Measurements from ENCODE around the gene SEPTIN8.

The SEPTIN8 gene

DNA sequence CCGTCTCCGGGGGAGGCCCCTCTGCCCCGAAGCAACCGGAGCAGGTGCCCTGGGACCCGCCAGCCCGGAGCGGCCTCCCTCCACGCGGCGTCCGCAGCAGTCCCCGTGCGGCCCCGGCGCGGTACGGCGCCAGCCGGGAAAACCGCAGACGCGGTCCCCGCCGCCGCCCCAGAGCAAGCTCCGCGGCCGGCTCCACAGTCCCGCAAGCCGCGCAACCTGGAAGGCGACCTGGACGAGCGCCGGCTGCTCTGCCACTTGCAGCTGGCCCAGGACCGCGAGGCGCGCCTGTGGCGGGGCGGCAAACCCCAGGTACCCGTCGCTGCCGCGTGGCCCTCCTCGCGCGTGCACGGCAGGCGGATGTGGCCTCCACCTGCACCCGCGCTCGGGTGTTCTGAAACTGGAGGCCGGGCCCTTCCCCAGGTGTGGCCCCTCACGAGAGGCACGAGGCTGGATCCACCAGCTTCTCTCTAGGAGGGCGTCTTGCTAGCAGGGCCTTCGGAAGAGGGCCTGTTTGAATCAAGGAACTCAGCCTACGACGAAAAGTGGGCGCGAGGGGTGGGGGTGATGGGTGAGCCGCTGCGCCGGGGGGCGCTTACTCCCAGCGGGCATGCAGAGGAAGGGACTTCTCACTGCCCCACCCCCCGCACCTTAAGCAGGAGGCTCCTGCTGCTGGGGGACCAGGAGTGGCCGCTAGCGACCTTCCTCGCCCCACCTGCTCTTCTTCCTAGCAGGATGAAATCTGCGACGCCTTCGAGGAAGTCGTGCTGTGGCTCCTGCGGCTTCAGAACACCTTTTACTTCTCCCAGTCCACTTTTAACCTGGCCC lies 29.2 kb downstream of the SEPTIN8 start:
- no peak for TF ChIP-seq CTCF (IDR thresholded peaks at IDR 0.05; ENCODE audit: borderline replicate concordance, insufficient read depth, low read depth, low read length)
- H3K4me3 ChIP-seq (ENCODE audit: low read depth, low read length) = peak overlapping the region; percentile 63

DNA sequence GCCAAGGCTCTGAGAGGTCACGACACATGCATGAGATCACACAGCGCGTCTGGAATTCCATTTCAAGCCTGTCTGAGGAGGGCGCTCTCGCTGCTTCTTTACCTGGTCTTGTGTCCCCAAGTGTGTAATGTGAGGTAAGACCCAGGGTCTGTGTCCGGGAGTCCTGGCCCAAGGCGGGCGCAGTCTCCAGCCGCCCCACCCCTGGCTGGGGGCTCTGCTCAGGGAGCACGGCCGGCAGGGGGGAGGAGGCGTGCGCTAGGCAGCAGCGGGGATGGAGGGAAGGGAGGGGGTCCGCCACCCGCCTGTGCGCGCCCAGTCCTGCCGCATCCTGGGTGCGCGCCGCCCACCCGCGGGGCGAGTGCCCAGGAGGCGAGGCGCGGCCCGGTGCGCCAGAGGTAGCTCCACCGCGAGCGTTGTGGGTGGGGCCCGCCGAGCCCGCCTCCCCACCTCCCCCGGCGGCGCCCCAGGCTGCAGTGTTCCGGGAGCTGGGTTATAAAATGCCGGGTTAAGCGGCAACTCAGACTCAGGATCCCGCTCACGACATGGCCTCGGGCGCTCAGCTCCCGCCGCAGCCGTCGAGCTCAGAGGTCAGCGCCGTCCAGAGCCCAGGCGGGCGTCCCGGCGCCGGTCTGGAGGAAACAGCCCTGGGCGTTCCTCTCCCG lies 30.0 kb downstream of the SEPTIN8 start, which contains the start of gene CCNI2:
Gene CCNI2, plus strand, starts transcription at position 473 of the 662 bp plus-strand sequence. Its CDS starts 70 bp downstream, at position 543.
- H3K4me3 ChIP-seq (ENCODE audit: low read depth, low read length) = peak within 1 kb of the TSS; percentile 63
- peak; percentile 51 for TF ChIP-seq CTCF (IDR thresholded peaks at IDR 0.05; ENCODE audit: borderline replicate concordance, insufficient read depth, low read depth, low read length)

GRCh38 chr5:132746592-132746953 lies 30.5 kb downstream of the SEPTIN8 start:
- H3K4me3 ChIP-seq (ENCODE audit: low read depth, low read length) = peak overlapping the region; percentile 63

DNA sequence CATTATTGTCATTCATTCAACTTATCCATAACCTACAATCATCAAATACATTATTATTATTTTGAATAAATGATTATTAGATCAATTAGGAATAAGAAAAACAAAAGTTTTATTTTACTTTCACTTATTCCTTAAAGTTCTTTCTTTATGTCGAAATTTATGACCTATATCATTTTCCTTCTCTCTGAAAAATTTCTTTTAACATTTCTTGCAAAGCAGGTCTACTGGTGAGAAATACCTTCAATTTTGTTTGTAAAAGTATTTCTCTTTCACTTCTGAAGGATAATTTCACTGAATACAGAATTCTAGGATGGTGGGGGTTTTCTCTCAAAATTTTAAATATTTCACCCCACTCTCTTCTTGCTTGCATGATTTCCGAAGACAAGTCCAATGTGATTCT lies 32.4 kb downstream of the SEPTIN8 start:
- no peak for TF ChIP-seq CTCF (IDR thresholded peaks at IDR 0.05; ENCODE audit: borderline replicate concordance, insufficient read depth, low read depth, low read length)
- H3K4me3 ChIP-seq (ENCODE audit: low read depth, low read length) = no peak overlapping the region

More at GRCh38 chr5:132746592-132746953, 30.5 kb downstream of the SEPTIN8 start:
- TF ChIP-seq CTCF (IDR thresholded peaks at IDR 0.05; ENCODE audit: borderline replicate concordance, insufficient read depth, low read depth, low read length) = no peak

GRCh38 chr5:132742626-132743025 lies 34.4 kb downstream of the SEPTIN8 start:
- H3K4me3 ChIP-seq (ENCODE audit: low read depth, low read length) = no peak overlapping the region

GRCh38 chr5:132742158-132742557 lies 34.9 kb downstream of the SEPTIN8 start:
- no peak overlapping the region for H3K4me3 ChIP-seq (ENCODE audit: low read depth, low read length)
- no peak for TF ChIP-seq CTCF (IDR thresholded peaks at IDR 0.05; ENCODE audit: borderline replicate concordance, insufficient read depth, low read depth, low read length)

More at GRCh38 chr5:132742626-132743025, 34.4 kb downstream of the SEPTIN8 start:
- TF ChIP-seq CTCF (IDR thresholded peaks at IDR 0.05; ENCODE audit: borderline replicate concordance, insufficient read depth, low read depth, low read length) = no peak
